Hepatic stellate cell (primary cell): Measurements from ENCODE around the gene ASCL1.

Experiments
- DNase-seq: peaks from one replicate; pipeline ENCODE4 v3.0.0; 2011; ENCODE audit warnings: low spot score

ASCL1 gene

GRCh38 chr12:102957339-102958050 is at the start of gene ASCL1:
Gene ASCL1 (plus strand): TSS chr12:102957674. CDS start chr12:102958245, 571 bp downstream.
- DNase-seq, result no peak

- DNase-seq, result no peak
These were observed 49.6 kb upstream of the ASCL1 start for GRCh38 chr12:102907918-102908317.

- DNase-seq, result no peak
These were observed 47.3 kb upstream of the ASCL1 start for GRCh38 chr12:102910137-102910536.

GRCh38 chr12:102910792-102911191 is 46.7 kb upstream of the ASCL1 start:
- no peak for DNase-seq

- DNase-seq, result no peak
These were observed 46.2 kb upstream of the ASCL1 start for GRCh38 chr12:102911320-102911719.

GRCh38 chr12:102912258-102912657 is 45.2 kb upstream of the ASCL1 start:
- no peak for DNase-seq

- no peak for DNase-seq
These were observed 43.8 kb upstream of the ASCL1 start for GRCh38 chr12:102913453-102914226.

- DNase-seq, result no peak
These were observed 41.0 kb upstream of the ASCL1 start for GRCh38 chr12:102916252-102917025.

GRCh38 chr12:102917026-102917787 is 40.3 kb upstream of the ASCL1 start, which contains the start of gene PAH:
Gene PAH (minus strand): TSS chr12:102917244. CDS start chr12:102917130, 114 bp downstream.
- DNase-seq, result no peak

GRCh38 chr12:102918840-102919239 is 38.6 kb upstream of the ASCL1 start:
- DNase-seq, result no peak

- no peak for DNase-seq
These were observed 37.2 kb upstream of the ASCL1 start for GRCh38 chr12:102920271-102920670.

GRCh38 chr12:102921240-102921639 is 36.2 kb upstream of the ASCL1 start:
- no peak for DNase-seq

- no peak for DNase-seq
These were observed 30.3 kb upstream of the ASCL1 start for GRCh38 chr12:102927220-102927619.

GRCh38 chr12:102933168-102933567 is 24.3 kb upstream of the ASCL1 start:
- DNase-seq, result no peak

- DNase-seq, result no peak
These were observed 18.4 kb upstream of the ASCL1 start for GRCh38 chr12:102939059-102939458.

- DNase-seq, result no peak
These were observed 17.7 kb upstream of the ASCL1 start for GRCh38 chr12:102939670-102940222.

- DNase-seq, result no peak
These were observed 11.4 kb upstream of the ASCL1 start for GRCh38 chr12:102946042-102946441.

GRCh38 chr12:102948941-102949352 is 8.5 kb upstream of the ASCL1 start:
- no peak for DNase-seq

GRCh38 chr12:102950107-102950949 is 7.1 kb upstream of the ASCL1 start:
- no peak for DNase-seq

GRCh38 chr12:102950950-102951619 is 6.4 kb upstream of the ASCL1 start:
- DNase-seq, result no peak
